ENCODE data around the gene DPPA4. TPM values are rescaled to one million over a fixed set of nuclear protein-coding genes. Genes with fewer than 3 reads are reported as not detected.
A peak's percentile ranks its signal among the peaks of the same experiment; 100 is the strongest.

Gene DPPA4, protein sequence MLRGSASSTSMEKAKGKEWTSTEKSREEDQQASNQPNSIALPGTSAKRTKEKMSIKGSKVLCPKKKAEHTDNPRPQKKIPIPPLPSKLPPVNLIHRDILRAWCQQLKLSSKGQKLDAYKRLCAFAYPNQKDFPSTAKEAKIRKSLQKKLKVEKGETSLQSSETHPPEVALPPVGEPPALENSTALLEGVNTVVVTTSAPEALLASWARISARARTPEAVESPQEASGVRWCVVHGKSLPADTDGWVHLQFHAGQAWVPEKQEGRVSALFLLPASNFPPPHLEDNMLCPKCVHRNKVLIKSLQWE
- total RNA-seq, result 1 to 10 TPM in 3 of 7 donors, under 1 TPM in 4; 0.43 to 4.2 (median 0.77) TPM
- 1 to 10 TPM in 1 of 3 donors, under 1 TPM in 2; 0.10 to 2.4 (median 0.41) TPM for polyA plus RNA-seq
- long read RNA-seq, donor 1, partial matches to known transcripts, result 0 of 1 reads
- long read RNA-seq, donor 1, other reads (novel, unspliced or antisense), result 0 of 1 reads
- long read RNA-seq, donor 2, partial matches to known transcripts, result 0 of 3 reads
- long read RNA-seq, donor 2, other reads (novel, unspliced or antisense), result 0 of 3 reads

- TF ChIP-seq POLR2A (IDR thresholded peaks at IDR 0.05), result no peak
- TF ChIP-seq POLR2AphosphoS5 (IDR thresholded peaks at IDR 0.05), result no peak
- TF ChIP-seq CTCF (IDR thresholded peaks at IDR 0.05 in 8 of 11, conservative IDR thresholded peaks at IDR 0.05 in 3 of 11), result no peak
- DNase-seq, result no peak
- Histone ChIP-seq H3K9me3 (peaks cover 0 to 2% (median 0%) of the 10 kb centered on the region in 8 donors), H3K27ac (no peak within 1 kb of the TSS), H3K27me3 (replicated peaks in 1 of 7) (peaks cover 0 to 43% (median 9%) of the 10 kb centered on the region in 7 donors), H3K4me3 (peak within 1 kb of the TSS in 6 of 8 donors; percentile 15 to 53 (median 21)), H3K36me3 (no peaks in the 10 kb centered on the region), H3K4me1 (peaks cover 0 to 13% (median 8%) of the 10 kb centered on the region in 6 donors)
- WGBS, 5 donors, result 30 to 54% (median 43%) methylated on average over 5 of the region's 5 CpGs
- intact Hi-C loops (cut with DNase I; ENCODE audit: low total_unique reads), result no loop called here
These were observed at the start of gene DPPA4 for GRCh38 chr3:109337393-109337792. TSS of gene DPPA4 (minus strand) at chr3:109337546. CDS start at chr3:109337517, 29 bp downstream.

- TF ChIP-seq CTCF (IDR thresholded peaks at IDR 0.05 in 8 of 11, conservative IDR thresholded peaks at IDR 0.05 in 3 of 11) (no peak), POLR2AphosphoS5 (IDR thresholded peaks at IDR 0.05) (no peak), POLR2A (IDR thresholded peaks at IDR 0.05) (no peak)
- H3K36me3 ChIP-seq, result no peaks in the 10 kb centered on the region
- H3K4me3 ChIP-seq, result no peak overlapping the region
- H3K4me1 ChIP-seq, result no peaks in the 10 kb centered on the region
- WGBS, 5 donors, result 74 to 80% (median 76%) methylated on average over 6 to 7 of the region's 7 CpGs
- DNase-seq, result no peak
- H3K9me3 ChIP-seq, result no peaks in the 10 kb centered on the region
- no peak overlapping the region for H3K27ac ChIP-seq
- no peaks in the 10 kb centered on the region for H3K27me3 ChIP-seq (replicated peaks in 1 of 7)
- intact Hi-C loops (cut with DNase I; ENCODE audit: low total_unique reads), result no loop called here
These were observed 48.3 kb upstream of the DPPA4 start for GRCh38 chr3:109385442-109386318.

DNA sequence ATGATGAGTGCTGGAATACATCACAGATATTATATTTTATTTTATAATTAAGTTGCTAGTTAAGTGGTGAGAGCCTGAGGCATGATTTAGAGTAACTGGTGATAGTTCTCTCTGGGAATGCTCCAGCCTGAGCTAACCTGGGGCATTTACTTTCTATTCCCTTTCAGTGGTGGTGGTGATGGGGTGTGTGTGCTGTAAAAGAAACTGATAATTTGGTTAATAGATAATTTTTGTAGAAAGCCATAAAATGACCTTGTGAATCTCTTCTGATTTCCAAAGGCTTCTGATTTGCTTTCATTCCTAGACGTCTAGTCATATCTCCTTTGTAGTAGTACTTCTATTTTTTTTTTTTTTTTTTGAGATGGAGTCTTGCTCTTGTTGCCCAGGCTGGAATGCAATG, 46.8 kb upstream of the DPPA4 start:
- WGBS, 5 donors, result 61 to 83% (median 83%) methylated on average over 1 of the region's 1 CpG
- Histone ChIP-seq H3K9me3 (no peaks in the 10 kb centered on the region), H3K27me3 (replicated peaks in 1 of 7) (no peaks in the 10 kb centered on the region), H3K27ac (no peak overlapping the region), H3K4me1 (no peaks in the 10 kb centered on the region), H3K36me3 (no peaks in the 10 kb centered on the region), H3K4me3 (no peak overlapping the region)
- no peak for DNase-seq
- no peak for TF ChIP-seq POLR2A (IDR thresholded peaks at IDR 0.05)
- TF ChIP-seq POLR2AphosphoS5 (IDR thresholded peaks at IDR 0.05), result no peak
- TF ChIP-seq CTCF (IDR thresholded peaks at IDR 0.05 in 8 of 11, conservative IDR thresholded peaks at IDR 0.05 in 3 of 11), result no peak
- intact Hi-C loops (cut with DNase I; ENCODE audit: low total_unique reads), result no loop called here

All from spleen (tissue), 13 donors.